OCI-LY3 (cell line): Measurements from ENCODE around the gene MATK.

Experiments
- EZH2phosphoT487 ChIP-seq: fragments of 200-600 bp; shearing (Covaris generic); IDR thresholded peaks from 2 replicates; pipeline ENCODE4 v1.6.1; 2018; ENCODE audit warnings: antibody characterized with exemption, mixed run types, low read depth
- TF ChIP-seq, protein P1 (sequence below): fragments of 200-600, 300-600 bp; sonication (generic); IDR thresholded peaks from 2 replicates; pipeline ENCODE4 v1.5.1; 2014; ENCODE audit warnings: antibody characterized with exemption, low read length, low read depth

GRCh38 chr19:3826163-3826562, 40.0 kb upstream of the MATK start:
- TF ChIP-seq, protein P1, sequence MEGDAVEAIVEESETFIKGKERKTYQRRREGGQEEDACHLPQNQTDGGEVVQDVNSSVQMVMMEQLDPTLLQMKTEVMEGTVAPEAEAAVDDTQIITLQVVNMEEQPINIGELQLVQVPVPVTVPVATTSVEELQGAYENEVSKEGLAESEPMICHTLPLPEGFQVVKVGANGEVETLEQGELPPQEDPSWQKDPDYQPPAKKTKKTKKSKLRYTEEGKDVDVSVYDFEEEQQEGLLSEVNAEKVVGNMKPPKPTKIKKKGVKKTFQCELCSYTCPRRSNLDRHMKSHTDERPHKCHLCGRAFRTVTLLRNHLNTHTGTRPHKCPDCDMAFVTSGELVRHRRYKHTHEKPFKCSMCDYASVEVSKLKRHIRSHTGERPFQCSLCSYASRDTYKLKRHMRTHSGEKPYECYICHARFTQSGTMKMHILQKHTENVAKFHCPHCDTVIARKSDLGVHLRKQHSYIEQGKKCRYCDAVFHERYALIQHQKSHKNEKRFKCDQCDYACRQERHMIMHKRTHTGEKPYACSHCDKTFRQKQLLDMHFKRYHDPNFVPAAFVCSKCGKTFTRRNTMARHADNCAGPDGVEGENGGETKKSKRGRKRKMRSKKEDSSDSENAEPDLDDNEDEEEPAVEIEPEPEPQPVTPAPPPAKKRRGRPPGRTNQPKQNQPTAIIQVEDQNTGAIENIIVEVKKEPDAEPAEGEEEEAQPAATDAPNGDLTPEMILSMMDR, result no peak
- no peak for TF ChIP-seq EZH2phosphoT487
